Thyroid gland (tissue), 4 donors: ENCODE results near the gene ZMIZ1. TPM values are rescaled to one million over a fixed set of nuclear protein-coding genes. Genes with fewer than 3 reads are reported as not detected.

Experiments used
- DNase-seq, 2 donors: peaks; one replicate each; pipeline ENCODE4 v3.0.0-alpha.2; 2019
- H3K27ac ChIP-seq, 3 donors: fragments of 200-600 bp; sonication (generic); 1 replicate in 2 of 3; 2 replicates in 1 of 3; pipeline ENCODE4 v1.5.1; 2016 to 2019; ENCODE audit warnings: mild to moderate bottlenecking in 1 of 3, moderate library complexity in 1 of 3
- H3K27me3 ChIP-seq: fragments of 200-600 bp; sonication (generic); one replicate; pipeline ENCODE4 v1.5.1; 2019
- H3K36me3 ChIP-seq, 2 donors: fragments of 200-600 bp; sonication (generic); one replicate each; pipeline ENCODE4 v1.5.1; 2016 to 2019
- H3K4me1 ChIP-seq, 2 donors: fragments of 200-600 bp; sonication (generic); one replicate each; pipeline ENCODE4 v1.5.1; 2017 to 2019
- H3K4me3 ChIP-seq, 3 donors: fragments of 200-600 bp; sonication (generic); replicated peaks in 1 of 3; 1 replicate in 2 of 3; 2 replicates in 1 of 3; pipeline ENCODE4 v1.5.1; 2016; ENCODE audit warnings: mild to moderate bottlenecking in 1 of 3
- H3K9me3 ChIP-seq: fragments of 200-600 bp; sonication (generic); one replicate; pipeline ENCODE4 v1.5.1; 2017
- CTCF ChIP-seq, 6 experiments: fragments of 200-600 bp in 3 of 6; fragments of 450-650 bp in 3 of 6; sonication (generic) in 3 of 6; IDR thresholded peaks; one replicate each; pipeline ENCODE4 v1.5.1; 2016 to 2019; ENCODE audit warnings: antibody characterized with exemption in 6 of 6, mild to moderate bottlenecking in 2 of 6, inconsistent platforms in 1 of 6, moderate library complexity in 1 of 6
- POLR2A ChIP-seq, 2 donors: fragments of 450-650 bp; IDR thresholded peaks; one replicate each; pipeline ENCODE4 v1.6.1; 2017; ENCODE audit warnings: antibody characterized with exemption in 2 of 2, mild to moderate bottlenecking in 2 of 2, moderate library complexity in 1 of 2
- WGBS, 2 donors: methylation state at CpG; one replicate each; pipeline ENCODE4 v1.1.5; 2017; 5-methylcytosine and 5-hydroxymethylcytosine counted together
- intact Hi-C: fragments of 100-400 bp; cut with DNase I; formaldehyde crosslinking; loops from one replicate; pipeline ENCODE4 v1.15.1; 2023
- total RNA-seq, 4 donors: library from RNA; depleted of rRNA; stranded (reverse); fragments of >200 nt; gene quantifications; one replicate each; pipeline ENCODE4 v1.2.3, GENCODE V29; 2016

The ZMIZ1 gene
- total RNA-seq, 4 donors from 2014 or later, result 59.9 to 128 (median 94.4) TPM

GRCh38 chr10:79162861-79163665, 94.3 kb downstream of the ZMIZ1 start:
- H3K36me3 ChIP-seq, result peaks cover 13 to 16% of the 10 kb centered on the region in 2 donors
- intact Hi-C loops, result no loop called here
- WGBS, 2 donors, result 38 to 71% methylated on average over 15 to 16 of the region's 17 CpGs
- H3K27ac ChIP-seq, result peak overlapping the region; percentile 56 to 99 (median 89)
- no peaks in the 10 kb centered on the region for H3K9me3 ChIP-seq
- TF ChIP-seq POLR2A (IDR thresholded peaks at IDR 0.05) (no peak), CTCF (IDR thresholded peaks at IDR 0.05) (no peak)
- H3K4me1 ChIP-seq, result peaks cover 36 to 67% of the 10 kb centered on the region in 2 donors
- no peaks in the 10 kb centered on the region for H3K27me3 ChIP-seq
- no peak overlapping the region for H3K4me3 ChIP-seq
- peak; percentile 85 to 91 for DNase-seq

- Histone ChIP-seq H3K9me3 (no peaks in the 10 kb centered on the region), H3K4me3 (no peak overlapping the region), H3K36me3 (peaks cover 15 to 18% of the 10 kb centered on the region in 2 donors), H3K4me1 (peaks cover 30 to 61% of the 10 kb centered on the region in 2 donors), H3K27ac (peak overlapping the region; percentile 56 to 99 (median 89)), H3K27me3 (no peaks in the 10 kb centered on the region)
- 81 to 91% methylated on average over 6 to 8 of the region's 8 CpGs for WGBS, 2 donors
- TF ChIP-seq CTCF (IDR thresholded peaks at IDR 0.05) (no peak), POLR2A (IDR thresholded peaks at IDR 0.05) (no peak)
- intact Hi-C loops, result no loop called here
- DNase-seq, result no peak
Observed at GRCh38 chr10:79163666-79163975, 94.9 kb downstream of the ZMIZ1 start.

- peak overlapping the region in 2 of 3 donors; percentile 89 to 99 for H3K27ac ChIP-seq
- H3K9me3 ChIP-seq, result no peaks in the 10 kb centered on the region
- no peak for DNase-seq
- H3K27me3 ChIP-seq, result no peaks in the 10 kb centered on the region
- peaks cover 26 to 57% of the 10 kb centered on the region in 2 donors for H3K4me1 ChIP-seq
- no peak overlapping the region for H3K4me3 ChIP-seq
- peaks cover 20 to 22% of the 10 kb centered on the region in 2 donors for H3K36me3 ChIP-seq
- 93 to 95% methylated on average over 9 of the region's 9 CpGs for WGBS, 2 donors
- no peak for TF ChIP-seq CTCF (IDR thresholded peaks at IDR 0.05)
- TF ChIP-seq POLR2A (IDR thresholded peaks at IDR 0.05), result no peak
- intact Hi-C loops, result no loop called here
Observed at GRCh38 chr10:79164075-79164474, 95.3 kb downstream of the ZMIZ1 start.

- no peak for DNase-seq
- no peak for TF ChIP-seq CTCF (IDR thresholded peaks at IDR 0.05)
- no peak for TF ChIP-seq POLR2A (IDR thresholded peaks at IDR 0.05)
- intact Hi-C loops, result no loop called here
- no peaks in the 10 kb centered on the region for H3K9me3 ChIP-seq
- H3K27ac ChIP-seq, result peak overlapping the region; percentile 26 to 44 (median 39)
- no peaks in the 10 kb centered on the region for H3K27me3 ChIP-seq
- peaks cover 29% of the 10 kb centered on the region in 2 donors for H3K36me3 ChIP-seq
- H3K4me3 ChIP-seq, result no peak overlapping the region
- H3K4me1 ChIP-seq, result peaks cover 17 to 45% of the 10 kb centered on the region in 2 donors
- 73 to 74% methylated on average over 7 to 8 of the region's 11 CpGs for WGBS, 2 donors
Observed at GRCh38 chr10:79165070-79165778, 96.5 kb downstream of the ZMIZ1 start.

- H3K36me3 ChIP-seq, result peaks cover 29% of the 10 kb centered on the region in 2 donors
- H3K27ac ChIP-seq, result no peak overlapping the region
- 82 to 83% methylated on average over 3 to 4 of the region's 7 CpGs for WGBS, 2 donors
- H3K9me3 ChIP-seq, result no peaks in the 10 kb centered on the region
- no peaks in the 10 kb centered on the region for H3K27me3 ChIP-seq
- intact Hi-C loops, result no loop called here
- no peak overlapping the region for H3K4me3 ChIP-seq
- H3K4me1 ChIP-seq, result peaks cover 13 to 36% of the 10 kb centered on the region in 2 donors
- no peak for DNase-seq
- TF ChIP-seq POLR2A (IDR thresholded peaks at IDR 0.05) (no peak), CTCF (IDR thresholded peaks at IDR 0.05) (no peak)
Observed at GRCh38 chr10:79166312-79166721, 97.6 kb downstream of the ZMIZ1 start.
